HG03196 (cell line): ENCODE data around the gene DPY19L1.
"Not testable (repeated sequence)": the region's sequence is repeated elsewhere in the genome, so short reads cannot be mapped to it uniquely, and the experiment has no call there.

Experiments
- ATAC-seq: cut with Tn5 transposase; IDR thresholded peaks from one replicate; pipeline ENCODE4 v1.9.1; 2021; ENCODE audit not compliant: unreplicated experiment

Gene DPY19L1

GRCh38 chr7:35035511-35035961, 1.7 kb downstream of the DPY19L1 start:
- ATAC-seq, result no peak

GRCh38 chr7:35032166-35032565, 5.1 kb downstream of the DPY19L1 start:
- no peak for ATAC-seq

- no peak for ATAC-seq
Observed at GRCh38 chr7:35030848-35031247, 6.4 kb downstream of the DPY19L1 start.

DNA sequence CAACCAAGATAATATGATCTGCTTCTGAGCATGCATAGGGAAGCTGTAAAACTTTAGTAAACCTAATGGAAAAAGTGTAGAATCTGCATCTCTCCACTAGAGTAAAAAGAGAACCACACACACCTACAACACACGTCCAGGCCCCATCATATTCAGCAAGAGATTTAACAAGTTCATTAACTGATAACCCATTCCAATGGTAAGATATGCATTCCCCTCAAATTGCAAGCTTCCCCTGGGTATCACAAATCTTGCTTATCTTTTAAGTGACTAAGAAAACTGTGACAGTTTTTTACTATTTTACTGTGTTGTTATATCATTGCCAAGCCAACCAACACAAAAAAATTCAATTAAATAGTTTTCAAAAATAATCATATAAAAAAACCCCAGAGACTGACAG, 8.0 kb downstream of the DPY19L1 start:
- no peak for ATAC-seq

GRCh38 chr7:35026150-35026549, 11.1 kb downstream of the DPY19L1 start:
- ATAC-seq, result no peak

GRCh38 chr7:35025369-35025870, 11.9 kb downstream of the DPY19L1 start:
- no peak for ATAC-seq

- ATAC-seq, result no peak
Observed at GRCh38 chr7:35024298-35024697, 13.0 kb downstream of the DPY19L1 start.

- no peak for ATAC-seq
Observed at GRCh38 chr7:35022725-35023124, 14.6 kb downstream of the DPY19L1 start.

DNA sequence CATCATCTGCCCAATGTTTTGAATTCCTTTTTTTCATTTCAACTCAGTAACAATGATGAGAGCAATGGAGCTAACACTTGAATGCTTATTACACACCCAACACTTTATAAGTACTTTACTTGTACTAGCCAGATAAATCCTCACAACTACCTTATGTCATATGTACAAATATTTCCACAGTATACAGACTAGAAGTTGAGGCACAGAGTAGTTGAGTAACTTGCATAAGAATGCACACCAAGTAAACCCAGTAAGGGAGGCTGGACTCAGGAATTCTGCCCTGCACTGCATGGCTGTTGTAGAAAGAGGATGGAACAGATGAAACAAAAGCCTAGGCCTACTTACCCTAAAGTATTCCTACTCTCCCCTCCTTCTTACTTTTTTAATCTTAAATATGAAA, 15.8 kb downstream of the DPY19L1 start:
- ATAC-seq, result no peak

DNA sequence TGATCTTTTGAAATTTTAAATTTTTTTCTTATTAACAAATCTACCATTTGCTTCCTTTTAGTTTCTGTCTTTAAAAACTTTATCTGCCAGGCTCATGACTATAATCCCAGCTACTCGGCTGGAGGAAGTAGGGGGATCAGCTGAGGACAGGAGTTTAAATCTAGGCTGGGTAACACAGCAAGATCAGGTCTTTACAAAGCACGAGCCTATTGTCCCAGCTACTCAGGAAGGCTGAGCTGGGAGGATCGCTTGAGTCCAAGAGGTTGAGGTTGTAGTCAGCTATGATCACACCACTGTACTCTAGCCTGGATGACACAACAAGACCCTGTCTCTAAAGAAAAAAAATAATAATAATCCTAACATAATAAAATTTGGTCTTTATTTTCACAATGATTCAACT, 17.5 kb downstream of the DPY19L1 start:
- ATAC-seq, result no peak

GRCh38 chr7:35019179-35019729, 18.0 kb downstream of the DPY19L1 start:
- no peak for ATAC-seq

- ATAC-seq, result no peak
Observed at GRCh38 chr7:35015346-35015859, 21.9 kb downstream of the DPY19L1 start.

DNA sequence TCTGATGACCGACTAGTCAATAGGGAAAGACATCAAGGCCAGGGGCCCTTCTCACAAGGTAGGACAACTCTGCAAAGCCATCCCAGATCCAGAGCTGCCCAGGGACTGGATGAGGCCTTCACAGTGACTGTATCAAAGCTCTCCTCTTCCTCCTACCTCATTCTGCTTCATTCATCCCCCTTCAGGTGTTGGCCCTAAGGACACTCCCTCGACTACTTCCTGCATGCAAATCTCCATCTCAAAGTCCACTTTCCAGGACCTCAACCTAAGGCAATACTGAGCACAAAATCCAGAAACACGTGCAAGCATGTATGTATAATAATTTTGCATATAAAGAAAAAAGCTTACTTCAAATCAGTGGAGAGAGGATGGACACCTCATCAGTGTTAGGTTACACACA, 25.1 kb downstream of the DPY19L1 start:
- no peak for ATAC-seq

DNA sequence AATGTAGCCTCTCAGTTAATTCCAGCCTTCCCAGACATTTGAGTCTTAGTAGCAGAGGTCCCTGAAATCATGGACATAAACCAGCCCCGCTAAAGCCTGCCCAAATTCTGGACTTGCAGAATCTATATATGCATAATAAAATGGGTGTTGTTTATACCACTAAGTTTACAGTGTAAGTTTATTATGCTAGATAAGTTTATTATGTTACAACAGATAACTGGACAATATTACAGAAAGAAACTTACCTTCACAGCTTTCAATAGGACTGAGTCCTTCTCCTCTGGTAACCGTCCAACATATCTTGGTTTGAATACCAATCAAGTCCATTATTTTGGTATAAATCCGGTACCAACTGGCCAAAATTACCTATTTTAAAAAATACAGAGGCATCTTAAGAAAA, 26.2 kb downstream of the DPY19L1 start:
- ATAC-seq, result no peak

GRCh38 chr7:35007768-35008167, 29.5 kb downstream of the DPY19L1 start:
- no peak for ATAC-seq

DNA sequence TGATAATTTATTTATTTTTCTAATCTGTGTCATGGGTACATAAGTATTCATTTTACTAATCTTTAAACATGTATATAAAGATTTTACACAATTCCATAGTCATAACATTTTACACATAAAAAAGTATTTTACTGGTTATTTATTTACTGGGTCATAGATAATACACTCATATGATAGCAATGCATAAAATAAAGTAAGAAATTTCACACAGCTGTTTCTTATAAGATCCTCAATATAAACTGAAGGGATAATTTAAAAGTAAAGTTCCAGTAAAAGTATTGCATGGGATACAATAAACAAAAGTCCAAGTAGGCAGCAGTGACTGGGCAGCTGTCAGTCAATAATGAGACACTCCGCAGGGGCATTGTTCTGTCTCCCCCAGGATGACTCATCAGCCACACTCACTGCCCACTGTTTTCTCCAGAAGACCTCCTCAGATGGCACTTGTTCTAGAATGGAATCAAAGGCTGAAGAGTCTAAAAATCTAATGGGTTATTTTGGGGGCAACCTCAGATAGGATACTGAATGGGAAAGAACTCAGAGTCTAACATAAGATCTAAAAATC, 32.7 kb downstream of the DPY19L1 start:
- no peak for ATAC-seq

DNA sequence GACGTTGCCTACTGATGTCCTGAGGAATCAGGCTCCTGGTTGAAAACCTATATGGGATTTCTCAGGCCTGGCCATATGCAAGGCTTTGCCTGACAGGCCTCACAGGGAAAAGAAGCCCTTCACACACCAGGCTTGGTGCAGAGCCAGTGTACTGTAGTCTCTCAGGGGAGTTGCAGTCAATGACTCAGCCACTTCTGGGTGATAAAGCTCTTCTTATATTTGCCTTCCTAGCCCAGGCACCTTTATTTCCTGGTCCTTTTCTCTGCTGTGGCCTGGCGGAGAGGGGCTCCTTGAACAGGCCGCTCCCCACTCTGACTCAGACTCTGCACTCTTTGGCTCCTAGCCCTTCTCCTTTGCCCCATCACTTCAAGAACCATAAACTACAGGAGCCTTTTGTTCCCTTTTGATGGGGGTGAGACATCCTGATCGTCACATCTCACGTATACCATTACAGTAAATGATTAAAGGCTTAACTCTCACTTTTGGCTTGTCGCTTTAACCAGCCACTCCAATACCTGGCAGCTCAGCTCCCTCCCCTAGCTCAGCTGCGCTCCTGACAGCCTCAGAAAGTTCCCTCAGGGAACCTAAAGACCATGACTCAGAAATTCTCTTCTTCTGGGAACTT, 33.5 kb downstream of the DPY19L1 start:
- ATAC-seq, result peak; percentile 81

DNA sequence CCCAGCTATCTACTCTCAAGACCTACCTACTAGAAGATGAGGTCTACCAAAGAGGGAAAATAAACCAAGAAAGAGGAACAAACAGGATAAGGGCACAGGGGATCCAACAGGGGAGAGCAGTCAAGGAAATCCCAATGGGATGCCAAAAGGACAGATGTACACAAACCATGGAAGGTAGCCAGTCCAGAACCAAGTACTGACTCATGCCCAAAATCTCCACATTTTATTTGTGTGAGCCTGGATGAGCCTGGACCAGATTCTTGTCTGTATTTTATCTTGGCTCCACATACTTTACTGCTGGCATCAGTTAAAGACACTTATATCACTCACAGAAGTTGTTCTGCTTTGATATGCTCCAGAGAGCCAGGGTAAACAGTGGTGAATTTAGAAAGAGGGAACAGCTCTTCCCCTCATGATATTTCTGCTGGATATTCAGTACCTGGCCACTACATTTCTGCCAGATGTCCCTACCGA, 34.1 kb downstream of the DPY19L1 start:
- peak; percentile 3 for ATAC-seq

GRCh38 chr7:34998335-34998734, 39.0 kb downstream of the DPY19L1 start:
- not testable (repeated sequence) for ATAC-seq

- not testable (repeated sequence) for ATAC-seq
Observed at GRCh38 chr7:34996423-34997090, 40.7 kb downstream of the DPY19L1 start.

DNA sequence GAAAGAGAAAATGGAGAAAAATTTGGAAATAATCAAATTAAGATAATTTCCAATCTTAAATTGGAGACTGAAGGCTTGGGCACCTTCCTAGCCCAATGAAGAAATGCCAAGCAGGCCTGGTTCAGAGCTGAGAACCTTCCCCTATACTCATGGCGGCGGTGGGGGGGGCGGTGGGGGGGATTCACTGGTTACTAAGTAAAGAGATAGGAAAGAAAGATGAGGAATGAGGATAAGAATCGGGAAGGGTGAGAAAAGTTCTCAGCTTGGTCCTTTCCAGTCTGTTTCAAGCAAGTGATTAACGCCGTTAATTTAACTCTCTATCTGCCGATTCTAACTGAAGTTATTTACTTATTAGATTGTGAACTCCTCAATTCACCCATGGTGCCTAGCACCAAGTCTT, 41.5 kb downstream of the DPY19L1 start:
- ATAC-seq, result no peak
